Activated CD8-positive, alpha-beta memory T cell treated with anti-CD3 and anti-CD28 coated beads for 36 hours (primary cell): Measurements from ENCODE around the gene FOXQ1. TPM values are rescaled to one million over a fixed set of nuclear protein-coding genes. Genes with fewer than 3 reads are reported as not detected.

ENCODE experiments used
- CTCF ChIA-PET: fragments of 350-600 bp; sonication (Branson Sonifier 250); formaldehyde crosslinking; loops from one replicate; lab custom pipeline; 2021; ENCODE audit warnings: antibody characterized with exemption; lab: Charles Lee
- POLR2A ChIA-PET: fragments of 350-600 bp; sonication (Branson Sonifier 250); formaldehyde crosslinking; loops from one replicate; lab custom pipeline; 2021; ENCODE audit warnings: antibody characterized with exemption; lab: Charles Lee
- total RNA-seq, 2 experiments: library from RNA; stranded (reverse); gene quantifications; one replicate each; pipeline ENCODE4 v1.2.3, GENCODE V29; 2021

FOXQ1 gene, protein sequence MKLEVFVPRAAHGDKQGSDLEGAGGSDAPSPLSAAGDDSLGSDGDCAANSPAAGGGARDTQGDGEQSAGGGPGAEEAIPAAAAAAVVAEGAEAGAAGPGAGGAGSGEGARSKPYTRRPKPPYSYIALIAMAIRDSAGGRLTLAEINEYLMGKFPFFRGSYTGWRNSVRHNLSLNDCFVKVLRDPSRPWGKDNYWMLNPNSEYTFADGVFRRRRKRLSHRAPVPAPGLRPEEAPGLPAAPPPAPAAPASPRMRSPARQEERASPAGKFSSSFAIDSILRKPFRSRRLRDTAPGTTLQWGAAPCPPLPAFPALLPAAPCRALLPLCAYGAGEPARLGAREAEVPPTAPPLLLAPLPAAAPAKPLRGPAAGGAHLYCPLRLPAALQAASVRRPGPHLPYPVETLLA
- total RNA-seq, result not detected

DNA sequence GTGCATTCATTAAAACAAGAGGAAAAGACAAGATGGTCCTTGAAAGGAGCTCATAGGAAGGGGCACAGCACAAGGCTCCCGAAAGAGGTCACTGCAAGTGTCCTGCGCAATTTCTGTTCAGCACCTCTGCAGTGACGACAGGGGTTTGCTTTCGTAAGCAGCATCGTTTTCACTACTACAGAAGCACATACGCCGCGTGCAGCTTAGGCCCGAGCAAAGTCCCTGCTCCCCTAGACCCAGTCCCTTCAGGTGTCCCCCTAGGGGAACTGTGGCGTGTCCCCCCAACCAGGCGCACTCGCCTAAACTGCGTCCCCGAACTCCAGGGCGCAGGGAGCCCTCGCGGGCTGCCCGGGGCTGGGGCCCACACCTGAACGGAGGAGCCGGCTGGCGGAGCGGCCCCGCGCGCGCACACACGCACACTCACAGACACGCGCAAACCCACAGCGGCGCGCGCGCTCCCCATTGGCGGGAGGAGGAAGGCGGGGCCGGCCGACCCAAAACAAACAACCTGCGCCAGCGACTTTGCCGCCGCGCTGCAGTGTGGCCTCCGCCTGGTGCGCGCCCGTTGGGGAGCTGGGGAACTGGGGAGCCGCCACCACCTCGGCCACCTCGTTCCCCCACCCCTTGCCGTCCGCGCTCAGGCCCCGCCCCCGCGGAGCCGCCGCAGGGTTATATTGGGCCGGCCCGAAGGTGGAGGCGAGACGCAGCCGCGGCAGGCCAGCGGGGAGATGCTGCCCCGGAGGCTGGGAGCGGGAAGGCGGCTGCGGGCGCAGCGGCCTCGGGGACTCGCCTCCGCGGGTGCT, at the start of gene FOXQ1:
Gene FOXQ1, plus strand, starts transcription at position 699 of the 803 bp plus-strand sequence. CDS start 607 bp downstream, outside the sequence.
- POLR2A ChIA-PET, result no interaction called here

DNA sequence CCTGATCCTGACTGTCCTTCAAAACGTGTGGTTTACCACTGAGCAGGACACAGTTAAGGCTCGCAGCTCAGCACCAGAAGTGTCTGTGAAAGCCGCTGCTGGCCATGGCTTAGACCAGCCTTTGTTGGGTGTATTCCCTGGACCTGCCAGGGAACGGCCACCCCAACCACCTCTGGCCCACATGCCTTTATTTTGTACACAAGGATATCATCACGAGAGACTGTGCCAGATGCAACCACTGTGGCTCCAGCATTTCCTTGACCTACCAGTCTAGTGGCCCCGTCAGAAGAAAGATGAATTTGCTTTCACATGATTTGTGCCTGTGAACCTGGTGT, 49.2 kb upstream of the FOXQ1 start:
- POLR2A ChIA-PET, result no interaction called here
- CTCF ChIA-PET, result no interaction called here

More for the DNA sequence above, at the start of gene FOXQ1:
- CTCF ChIA-PET, result no interaction called here

DNA sequence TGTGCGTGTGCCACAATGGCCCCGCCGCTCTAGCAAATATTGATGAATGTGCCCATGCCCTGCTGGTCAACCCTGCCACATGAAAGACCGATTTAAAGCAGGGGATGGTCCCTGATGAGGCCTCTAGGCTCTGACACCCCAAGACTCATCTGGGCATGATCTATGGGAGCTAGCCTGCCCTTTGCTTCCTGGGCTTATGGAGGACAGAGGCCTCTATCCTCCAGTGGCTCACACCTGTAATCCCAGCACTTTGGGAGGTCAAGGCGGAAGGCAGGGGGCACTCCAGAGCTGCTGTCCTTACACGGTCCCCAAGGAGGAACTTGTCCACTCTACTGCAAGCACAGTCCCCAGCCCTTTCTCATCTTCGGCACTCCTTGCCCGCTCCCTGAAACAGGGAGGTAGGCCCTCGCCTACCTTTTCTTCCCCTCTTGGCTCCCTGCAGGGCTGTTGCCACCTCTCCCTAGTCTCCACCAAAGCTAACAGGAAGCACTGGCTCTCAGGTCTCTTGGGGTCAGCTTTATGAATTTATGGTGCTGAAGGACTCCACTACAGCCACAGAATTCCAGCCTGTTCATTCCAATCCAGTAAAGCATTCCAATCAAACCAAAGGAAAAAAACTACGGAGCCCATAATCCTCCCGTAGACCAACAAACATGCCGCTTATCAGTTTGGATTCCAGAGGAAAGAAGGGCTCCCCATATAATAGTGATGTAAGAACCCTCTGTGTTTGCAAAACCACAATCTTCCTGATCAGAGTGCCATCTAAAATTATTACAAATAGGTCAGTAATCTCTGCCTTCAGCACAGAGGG, 48.7 kb upstream of the FOXQ1 start:
- ChIA-PET POLR2A (no interaction called here), CTCF (no interaction called here)

DNA sequence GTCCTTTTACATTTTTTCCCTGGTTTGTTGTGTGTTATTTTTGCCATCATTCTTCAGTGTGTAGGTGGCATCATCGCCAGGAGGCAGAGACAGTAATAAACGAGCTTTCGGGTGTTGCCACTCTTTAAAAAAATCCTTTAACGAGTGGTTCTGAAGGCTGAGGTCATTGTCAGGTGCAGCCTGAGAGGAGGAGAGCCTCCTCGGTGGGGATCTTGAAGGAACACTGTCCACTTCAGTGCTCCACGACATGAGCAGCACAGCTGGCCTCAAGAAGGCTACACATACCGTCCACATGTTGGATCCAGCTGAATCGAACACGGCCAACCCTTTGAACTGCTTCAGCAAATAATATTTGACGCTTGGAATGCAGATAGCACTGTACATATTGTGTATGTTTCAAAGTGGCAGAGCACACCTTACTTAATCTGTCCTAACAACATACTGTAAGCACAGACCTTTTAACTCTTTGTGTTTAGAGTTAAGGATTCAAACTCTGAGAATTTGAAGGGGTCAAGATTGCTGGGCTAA, 48.0 kb upstream of the FOXQ1 start:
- CTCF ChIA-PET, result no interaction called here
- POLR2A ChIA-PET, result no interaction called here

DNA sequence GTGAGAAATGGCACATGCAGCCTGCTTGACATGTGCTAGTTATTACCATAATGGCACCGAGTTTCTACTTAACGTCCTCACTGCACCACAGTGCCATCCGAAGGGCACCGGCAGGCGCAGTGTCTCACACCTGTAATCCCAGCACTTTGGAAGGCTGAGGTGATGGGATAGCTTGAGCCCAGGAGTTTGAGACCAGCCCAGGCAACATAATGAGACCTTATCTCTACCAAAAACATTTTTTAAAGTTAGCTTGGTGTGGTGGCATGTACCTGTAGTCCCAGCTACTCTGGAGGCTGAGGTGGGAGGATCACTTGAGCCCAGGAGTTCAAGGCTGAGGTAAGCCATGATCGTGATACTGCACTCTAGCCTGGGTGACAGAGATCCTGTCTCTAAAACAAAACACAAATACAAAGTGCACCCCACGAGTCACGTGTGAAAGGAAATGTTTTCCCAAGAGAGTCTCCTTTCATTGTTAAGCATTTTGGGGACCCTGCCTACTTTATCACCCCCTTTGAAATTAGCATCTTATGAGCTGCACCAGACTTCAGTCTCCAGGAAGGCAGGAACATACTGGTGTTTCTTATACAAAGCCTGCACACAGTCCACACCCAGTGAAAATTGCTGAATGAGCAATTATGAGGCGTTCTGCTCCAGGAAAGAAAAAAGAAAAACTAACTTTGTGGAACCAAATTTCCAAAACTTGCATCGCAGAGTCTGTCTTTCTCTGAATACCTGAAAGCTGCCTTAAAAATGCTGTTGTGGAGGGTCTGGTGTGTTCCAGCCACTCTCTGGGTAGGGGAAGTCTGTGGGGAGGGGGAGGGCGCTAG, 47.1 kb upstream of the FOXQ1 start:
- POLR2A ChIA-PET, result no interaction called here
- CTCF ChIA-PET, result no interaction called here

DNA sequence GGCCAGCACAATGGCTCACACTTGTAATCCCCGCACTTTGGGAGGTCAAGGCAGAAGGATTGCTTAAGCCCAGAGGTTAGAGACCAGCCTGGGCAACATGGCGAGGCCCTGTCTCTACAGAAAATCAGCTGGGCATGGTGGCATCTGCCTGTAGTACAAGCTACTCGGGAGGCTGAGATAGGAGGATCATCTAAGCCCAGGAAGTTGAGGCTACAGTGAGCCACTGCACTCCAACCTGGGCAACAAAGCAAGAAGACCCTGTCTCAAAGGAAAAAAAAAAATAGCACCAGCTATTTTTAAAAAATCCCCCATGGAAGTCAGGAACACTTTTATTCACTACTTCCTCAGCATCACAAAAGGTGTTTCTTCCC, 45.2 kb upstream of the FOXQ1 start:
- CTCF ChIA-PET, result no interaction called here
- POLR2A ChIA-PET, result no interaction called here

DNA sequence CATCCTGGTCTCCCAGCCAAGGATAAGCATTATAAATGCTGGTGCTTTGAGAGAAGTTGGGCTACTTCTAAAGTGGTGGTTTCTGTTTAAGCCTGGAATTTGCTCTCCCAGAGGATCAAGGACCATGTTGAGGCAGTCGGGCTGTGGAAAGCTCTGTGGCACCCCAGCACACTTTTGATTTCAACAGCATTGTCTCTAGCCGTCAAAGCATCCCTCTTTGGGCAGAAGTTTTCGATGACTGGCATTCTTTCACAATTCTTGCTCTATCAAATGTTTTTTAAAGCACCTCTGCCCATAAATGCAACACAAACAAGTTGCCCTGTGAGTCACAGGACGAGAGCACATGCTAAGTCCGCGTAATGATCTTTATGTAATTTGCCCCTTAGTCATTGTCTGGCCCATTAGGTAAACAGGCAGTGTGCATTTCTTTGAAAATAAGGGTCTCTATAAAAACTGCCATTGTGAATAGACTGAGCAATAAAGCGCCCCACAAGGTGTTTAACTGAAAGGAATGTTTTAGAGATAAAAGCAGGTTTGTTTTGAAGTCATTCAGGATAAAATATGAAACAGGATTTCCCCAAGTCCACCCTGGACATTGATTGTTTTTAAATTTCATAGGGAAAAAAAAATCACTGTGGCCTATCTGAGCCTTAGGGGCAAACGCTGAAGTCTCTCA, 44.7 kb upstream of the FOXQ1 start:
- ChIA-PET CTCF (no interaction called here), POLR2A (no interaction called here)

DNA sequence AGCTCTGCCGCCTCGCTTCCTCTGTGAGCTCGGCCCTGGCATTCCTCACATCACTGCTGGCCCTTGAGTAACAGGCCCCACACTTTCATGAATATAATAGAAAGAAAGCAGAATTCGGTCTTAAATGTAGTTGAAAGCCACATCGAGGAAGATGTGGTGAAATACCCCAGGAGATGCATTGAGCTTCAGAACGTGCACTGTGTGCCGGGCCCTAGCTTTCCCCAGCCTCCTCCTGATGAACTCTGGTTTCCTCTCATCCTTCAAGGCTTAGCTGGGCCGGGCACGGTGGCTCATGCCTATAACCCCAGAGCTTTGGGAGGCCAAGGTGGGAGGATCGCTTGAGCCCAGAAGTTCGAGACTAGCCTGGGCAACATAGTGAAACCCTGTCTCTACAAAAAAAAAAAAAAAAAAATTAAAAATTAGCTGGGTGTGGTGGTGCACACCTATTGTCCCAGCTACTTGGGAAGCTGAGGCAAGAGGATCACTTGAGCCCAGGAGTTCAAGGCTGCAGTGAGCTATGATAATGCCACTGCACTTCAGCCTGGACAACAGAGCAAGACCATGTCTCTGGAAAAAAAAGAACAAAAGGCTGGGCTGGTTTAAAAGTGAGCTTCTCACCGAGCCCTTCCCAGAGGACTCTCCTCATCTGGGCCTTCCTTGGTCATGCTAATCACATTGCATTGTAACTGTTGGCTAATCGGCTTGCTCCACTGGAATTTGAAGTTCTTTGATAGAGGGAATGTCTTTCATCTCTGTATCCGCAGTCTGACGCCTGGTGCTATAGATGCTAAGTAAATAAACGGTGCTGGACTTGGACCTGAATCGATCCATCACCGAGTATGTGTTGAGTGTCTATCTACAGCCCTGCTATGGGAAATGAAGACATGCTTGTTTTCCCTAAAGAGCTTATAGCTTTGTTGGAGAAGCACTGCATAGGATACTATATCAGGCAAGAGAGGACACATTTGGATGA, 43.8 kb upstream of the FOXQ1 start:
- ChIA-PET POLR2A (no interaction called here), CTCF (no interaction called here)

DNA sequence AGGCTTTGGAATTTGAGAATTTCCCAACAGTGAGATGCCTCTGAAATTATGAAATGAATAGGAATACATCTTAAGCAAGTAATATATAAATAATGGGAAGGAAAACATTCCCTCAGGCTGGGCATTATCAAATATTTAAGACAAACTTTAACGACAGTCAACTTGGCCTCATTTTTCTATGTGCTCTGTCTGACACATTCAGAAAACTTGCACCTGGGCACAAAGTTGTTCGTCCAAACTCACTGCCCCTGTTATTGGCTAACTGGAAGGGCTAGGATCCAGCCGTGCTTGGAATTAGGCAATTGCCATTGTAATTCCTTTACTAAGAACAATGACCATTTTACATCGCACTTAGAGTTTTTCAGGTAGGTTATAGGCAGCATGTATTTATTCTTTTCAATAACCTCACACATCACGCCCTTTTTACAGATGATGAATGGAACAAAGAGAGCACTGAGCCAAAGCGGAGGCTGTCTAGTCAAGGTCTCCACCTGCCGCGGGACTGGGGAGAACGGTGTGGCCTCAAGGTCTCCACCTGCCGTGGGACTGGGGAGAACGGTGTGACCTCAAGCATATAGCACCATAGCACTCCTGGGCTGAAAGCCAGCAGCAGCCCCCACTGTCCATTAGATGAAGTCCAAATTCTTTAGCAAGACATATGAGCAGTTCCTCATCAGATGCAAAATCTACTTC, 40.7 kb upstream of the FOXQ1 start:
- POLR2A ChIA-PET, result no interaction called here
- CTCF ChIA-PET, result no interaction called here

DNA sequence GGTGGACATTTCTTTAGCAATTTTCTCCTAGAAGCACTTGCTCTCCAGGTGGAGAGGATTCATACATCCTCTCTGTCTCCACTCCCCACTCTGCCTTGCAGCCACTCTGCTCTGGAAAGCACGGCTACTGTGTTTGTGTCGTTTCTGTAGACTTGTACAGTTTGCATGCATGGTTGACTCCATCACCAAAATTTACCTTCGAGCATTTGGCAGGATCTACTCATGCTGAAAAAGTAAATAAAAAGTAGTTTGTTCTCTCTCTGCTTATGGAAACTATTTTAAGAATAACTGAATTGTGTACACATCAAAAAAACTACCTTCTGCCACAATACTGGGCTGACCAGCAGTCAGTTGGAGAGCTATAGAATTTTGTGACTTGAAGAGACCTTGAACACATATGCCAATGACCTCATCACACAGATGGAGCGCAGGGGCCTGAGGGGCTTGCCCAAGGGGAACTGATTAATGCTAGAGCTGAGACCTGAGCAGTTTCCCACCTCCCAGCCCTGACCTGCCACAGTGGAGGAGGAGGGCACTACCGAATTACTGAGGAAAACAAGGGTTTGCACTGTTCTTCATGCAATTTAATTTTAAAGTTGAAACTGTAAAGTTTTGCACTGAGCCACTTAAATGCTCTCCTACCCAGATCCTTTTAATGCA, 33.7 kb upstream of the FOXQ1 start:
- POLR2A ChIA-PET, result no interaction called here
- CTCF ChIA-PET, result no interaction called here

DNA sequence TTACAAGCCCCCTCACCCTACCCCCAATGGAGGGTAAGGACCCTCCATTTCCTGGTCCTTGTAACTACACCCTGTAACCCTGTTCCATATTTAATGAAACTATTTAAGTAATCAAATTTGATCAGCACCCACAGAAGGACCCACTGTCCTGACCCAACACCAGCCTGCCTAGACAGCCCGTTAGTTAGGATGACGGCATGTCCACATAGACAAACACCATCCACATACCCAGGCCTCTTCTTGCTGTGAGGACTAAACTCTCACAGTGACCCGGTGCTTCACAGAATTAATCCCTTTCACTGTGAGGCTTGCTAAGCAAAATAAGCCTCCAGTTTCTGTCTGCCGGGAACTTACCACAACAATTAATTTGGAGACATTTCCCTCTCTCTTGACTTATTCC, 32.8 kb upstream of the FOXQ1 start:
- CTCF ChIA-PET, result no interaction called here
- POLR2A ChIA-PET, result no interaction called here

DNA sequence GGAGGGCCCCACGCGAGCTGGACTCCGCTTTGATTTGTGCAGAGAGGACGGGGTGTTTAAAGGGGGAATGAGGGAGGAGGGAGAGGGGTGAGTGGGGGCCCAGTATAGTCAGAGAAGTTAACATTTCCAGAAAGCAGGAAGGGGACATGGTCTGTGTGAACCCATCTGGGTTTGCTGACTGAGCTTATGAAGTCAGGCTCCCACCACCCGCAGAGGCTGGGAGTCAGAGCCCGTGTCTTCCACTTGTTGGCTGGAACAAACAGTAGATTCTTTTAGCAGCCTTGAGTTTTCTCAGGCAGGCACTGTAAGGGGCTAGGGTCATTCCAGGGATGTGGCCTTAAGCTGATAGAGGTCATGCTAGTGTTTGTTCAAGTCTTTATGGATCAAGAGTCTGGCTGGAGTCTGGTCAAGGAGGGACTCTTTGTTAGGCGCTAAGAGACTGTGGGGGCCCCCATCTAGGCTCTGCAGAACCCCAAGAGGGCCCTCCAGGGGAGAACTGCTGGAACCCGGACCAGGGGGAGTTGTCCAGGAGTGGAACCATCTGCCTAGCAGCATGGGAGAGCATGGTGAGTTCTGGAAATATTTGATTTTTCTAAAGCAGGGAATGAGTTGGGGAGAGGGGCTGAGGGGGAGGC, 31.1 kb upstream of the FOXQ1 start:
- POLR2A ChIA-PET, result no interaction called here
- CTCF ChIA-PET, result no interaction called here

DNA sequence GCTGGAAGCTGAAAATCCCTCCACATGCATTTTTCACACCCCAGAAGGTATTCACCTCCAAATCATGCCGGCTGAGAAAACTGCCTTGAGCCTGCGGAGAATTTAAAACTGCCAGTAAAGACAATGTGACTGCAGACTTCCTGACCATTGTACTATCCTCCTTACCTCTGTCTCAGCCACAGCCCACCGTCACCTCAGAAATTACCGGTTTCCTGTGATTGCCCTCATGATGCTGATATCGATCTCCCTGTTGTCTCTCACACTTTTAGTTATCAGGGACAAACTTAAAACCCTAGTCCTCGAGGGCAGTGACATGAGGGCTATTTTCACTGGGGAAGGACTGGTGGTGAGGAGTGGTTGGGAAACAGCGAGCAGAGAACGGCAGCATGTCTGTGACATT, 30.2 kb upstream of the FOXQ1 start:
- CTCF ChIA-PET, result no interaction called here
- POLR2A ChIA-PET, result no interaction called here

DNA sequence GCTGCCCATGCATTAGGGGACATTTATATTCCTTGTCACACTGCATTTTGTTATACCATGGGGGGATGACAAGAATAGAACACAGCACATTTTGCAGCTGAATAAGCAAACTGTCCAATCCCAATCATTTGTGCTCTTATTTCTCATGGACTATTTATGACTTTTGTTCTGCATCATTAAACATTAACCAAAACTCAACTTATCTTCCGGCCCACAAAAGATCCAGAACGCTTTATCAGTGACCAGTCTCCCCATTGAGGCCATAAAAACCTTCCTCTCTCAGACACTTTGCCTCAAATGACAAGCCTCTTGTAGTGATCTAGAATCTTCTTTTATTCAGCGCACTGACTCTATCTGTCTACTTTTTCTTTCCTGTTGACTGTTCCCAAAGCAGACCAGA, 28.4 kb upstream of the FOXQ1 start:
- POLR2A ChIA-PET, result no interaction called here
- CTCF ChIA-PET, result no interaction called here

DNA sequence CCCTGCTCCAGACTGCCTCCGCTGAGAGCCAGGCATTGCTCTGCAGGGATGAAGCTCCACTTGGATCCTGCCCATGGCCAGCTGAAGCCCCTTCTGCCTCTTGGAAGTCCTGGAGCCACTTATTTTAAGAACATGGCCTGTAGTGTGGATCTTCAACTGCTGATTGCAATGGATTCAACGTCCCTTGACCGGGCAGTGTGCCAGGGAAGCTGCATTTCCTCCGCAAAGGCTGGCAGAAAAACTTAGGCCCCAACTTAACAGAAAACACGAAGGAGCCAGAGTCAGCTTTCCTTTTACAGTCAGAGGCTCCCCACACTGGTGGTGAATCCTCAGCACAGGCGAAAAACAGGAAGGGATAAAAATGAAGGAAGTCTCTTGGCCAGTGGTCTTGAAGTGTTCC, 26.3 kb upstream of the FOXQ1 start:
- POLR2A ChIA-PET, result no interaction called here
- CTCF ChIA-PET, result no interaction called here

DNA sequence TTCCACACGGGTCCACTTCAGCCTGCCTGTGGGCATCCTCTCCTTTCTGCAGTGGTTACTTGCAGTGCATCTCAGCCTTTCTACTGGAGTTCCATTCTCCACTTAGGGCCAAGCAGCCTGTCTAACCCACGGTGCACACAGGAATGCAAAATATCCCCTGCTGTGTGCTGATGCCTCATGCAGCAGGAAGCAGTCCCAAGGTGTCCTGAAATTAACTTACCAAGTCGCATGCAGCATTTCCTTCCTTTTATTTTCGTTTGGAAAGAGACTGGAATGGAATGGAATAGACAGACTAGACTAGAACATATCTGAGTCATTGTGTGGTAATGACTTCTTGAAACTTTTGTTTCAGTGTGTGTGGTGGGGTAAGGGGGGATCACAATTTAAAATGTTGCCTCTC, 25.9 kb upstream of the FOXQ1 start:
- CTCF ChIA-PET, result no interaction called here
- POLR2A ChIA-PET, result no interaction called here
